Medulla oblongata (tissue), 1 donor: ENCODE measurements around the gene CRYGN.

ENCODE experiments used
- DNase-seq: peaks from one replicate; pipeline ENCODE4 v3.0.0-alpha.2; 2015; ENCODE audit errors: extremely low spot score

The CRYGN gene

GRCh38 chr7:151439855-151440798 is at the start of gene CRYGN:
CRYGN (minus strand) TSS chr7:151440141; CDS start chr7:151439917, 224 bp downstream.
- no peak for DNase-seq

GRCh38 chr7:151489498-151489897 is 49.6 kb upstream of the CRYGN start:
- DNase-seq: no peak

- DNase-seq: no peak
These were observed 48.2 kb upstream of the CRYGN start for GRCh38 chr7:151488096-151488495.

GRCh38 chr7:151487228-151487627 is 47.3 kb upstream of the CRYGN start:
- no peak for DNase-seq

GRCh38 chr7:151486074-151486473 is 46.1 kb upstream of the CRYGN start:
- DNase-seq: no peak

GRCh38 chr7:151484971-151485707 is 45.2 kb upstream of the CRYGN start:
- peak; percentile 67 for DNase-seq

- DNase-seq: no peak
These were observed 43.7 kb upstream of the CRYGN start for GRCh38 chr7:151483711-151483983.

GRCh38 chr7:151482883-151483710 is 43.2 kb upstream of the CRYGN start:
- DNase-seq: no peak

GRCh38 chr7:151481650-151482505 is 41.9 kb upstream of the CRYGN start:
- no peak for DNase-seq

- no peak for DNase-seq
These were observed 37.9 kb upstream of the CRYGN start for GRCh38 chr7:151477867-151478266.

- no peak for DNase-seq
These were observed 32.9 kb upstream of the CRYGN start for GRCh38 chr7:151472644-151473380.

GRCh38 chr7:151470711-151471110 is 30.8 kb upstream of the CRYGN start:
- peak; percentile 28 for DNase-seq

- DNase-seq: no peak
These were observed 29.3 kb upstream of the CRYGN start for GRCh38 chr7:151469281-151469680.

- DNase-seq: peak; percentile 45
These were observed 28.5 kb upstream of the CRYGN start for GRCh38 chr7:151468217-151469018.

- no peak for DNase-seq
These were observed 25.2 kb upstream of the CRYGN start for GRCh38 chr7:151465169-151465568.

- no peak for DNase-seq
These were observed 22.4 kb upstream of the CRYGN start for GRCh38 chr7:151462306-151462779.

- DNase-seq: no peak
These were observed 21.9 kb upstream of the CRYGN start for GRCh38 chr7:151461942-151462230.

GRCh38 chr7:151461096-151461941 is 21.4 kb upstream of the CRYGN start:
- no peak for DNase-seq

GRCh38 chr7:151460474-151460855 is 20.5 kb upstream of the CRYGN start:
- DNase-seq: peak; percentile 16
